ENCODE data around the gene SRF.

The SRF gene

DNA sequence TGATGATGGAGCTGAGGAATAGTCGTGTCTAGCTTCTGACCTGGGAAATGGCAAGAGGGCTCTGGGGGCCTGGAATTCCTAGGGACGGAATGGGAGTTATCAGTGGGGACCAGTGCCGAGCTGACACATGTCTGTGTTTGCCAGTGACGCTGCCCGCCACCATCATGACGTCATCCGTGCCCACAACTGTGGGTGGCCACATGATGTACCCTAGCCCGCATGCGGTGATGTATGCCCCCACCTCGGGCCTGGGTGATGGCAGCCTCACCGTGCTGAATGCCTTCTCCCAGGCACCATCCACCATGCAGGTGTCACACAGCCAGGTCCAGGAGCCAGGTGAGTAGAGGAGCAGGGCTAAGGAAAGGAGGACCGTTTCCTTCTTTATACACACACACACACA is 7.1 kb downstream of the SRF start:
- no peak overlapping the region for H3K4me3 ChIP-seq (ENCODE audit: control insufficient read depth, low read depth, low read length)
- DNase-seq (ENCODE audit: low read depth), result no peak
- TF ChIP-seq, protein P1, sequence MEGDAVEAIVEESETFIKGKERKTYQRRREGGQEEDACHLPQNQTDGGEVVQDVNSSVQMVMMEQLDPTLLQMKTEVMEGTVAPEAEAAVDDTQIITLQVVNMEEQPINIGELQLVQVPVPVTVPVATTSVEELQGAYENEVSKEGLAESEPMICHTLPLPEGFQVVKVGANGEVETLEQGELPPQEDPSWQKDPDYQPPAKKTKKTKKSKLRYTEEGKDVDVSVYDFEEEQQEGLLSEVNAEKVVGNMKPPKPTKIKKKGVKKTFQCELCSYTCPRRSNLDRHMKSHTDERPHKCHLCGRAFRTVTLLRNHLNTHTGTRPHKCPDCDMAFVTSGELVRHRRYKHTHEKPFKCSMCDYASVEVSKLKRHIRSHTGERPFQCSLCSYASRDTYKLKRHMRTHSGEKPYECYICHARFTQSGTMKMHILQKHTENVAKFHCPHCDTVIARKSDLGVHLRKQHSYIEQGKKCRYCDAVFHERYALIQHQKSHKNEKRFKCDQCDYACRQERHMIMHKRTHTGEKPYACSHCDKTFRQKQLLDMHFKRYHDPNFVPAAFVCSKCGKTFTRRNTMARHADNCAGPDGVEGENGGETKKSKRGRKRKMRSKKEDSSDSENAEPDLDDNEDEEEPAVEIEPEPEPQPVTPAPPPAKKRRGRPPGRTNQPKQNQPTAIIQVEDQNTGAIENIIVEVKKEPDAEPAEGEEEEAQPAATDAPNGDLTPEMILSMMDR (conservative IDR thresholded peaks at IDR 0.05; ENCODE audit: control insufficient read depth, insufficient read depth, low read depth, low read length), result no peak

DNA sequence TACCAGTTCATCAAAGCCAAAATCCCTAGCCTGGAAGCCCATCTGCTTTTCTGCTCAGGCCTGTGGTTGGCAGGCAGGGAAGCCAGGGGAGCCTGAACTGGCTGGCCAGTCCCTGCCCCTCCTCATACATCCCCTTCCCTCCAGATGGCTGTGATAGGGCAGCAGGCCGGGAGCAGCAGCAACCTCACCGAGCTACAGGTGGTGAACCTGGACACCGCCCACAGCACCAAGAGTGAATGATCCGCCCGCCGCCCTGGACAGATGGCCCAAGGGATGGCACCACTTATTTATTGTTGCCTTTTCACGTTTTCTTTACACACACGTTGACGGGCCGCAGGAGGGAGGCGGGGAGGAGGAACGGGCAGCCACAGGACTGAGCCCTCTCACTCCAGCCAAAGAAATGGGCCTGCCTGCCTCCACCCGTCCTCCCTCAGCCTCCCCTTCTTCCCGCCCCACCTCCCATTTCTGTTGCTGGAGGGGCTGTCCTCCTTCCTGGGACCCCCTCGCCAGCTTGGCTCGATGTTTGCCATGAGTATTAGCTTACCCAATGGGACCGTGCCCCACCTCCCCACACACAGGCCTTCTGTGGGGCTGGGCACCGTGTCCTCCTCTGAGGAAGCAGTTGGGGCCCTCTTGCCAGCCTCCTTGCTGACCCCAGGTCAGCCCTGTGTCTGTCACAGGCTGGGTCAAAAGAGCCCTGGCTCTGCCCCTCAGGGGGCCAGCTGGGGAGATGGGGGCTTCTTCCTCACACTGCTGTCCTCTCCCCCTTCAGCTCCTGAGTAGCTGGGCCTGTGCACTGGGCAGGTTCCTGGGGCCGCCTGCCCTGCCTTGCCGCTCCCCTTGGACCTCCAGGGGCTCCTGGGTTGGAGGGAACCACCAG is 8.1 kb downstream of the SRF start:
- no peak for DNase-seq (ENCODE audit: low read depth)
- no peak overlapping the region for H3K4me3 ChIP-seq (ENCODE audit: control insufficient read depth, low read depth, low read length)
- TF ChIP-seq, protein P1 (conservative IDR thresholded peaks at IDR 0.05; ENCODE audit: control insufficient read depth, insufficient read depth, low read depth, low read length), result no peak

DNA sequence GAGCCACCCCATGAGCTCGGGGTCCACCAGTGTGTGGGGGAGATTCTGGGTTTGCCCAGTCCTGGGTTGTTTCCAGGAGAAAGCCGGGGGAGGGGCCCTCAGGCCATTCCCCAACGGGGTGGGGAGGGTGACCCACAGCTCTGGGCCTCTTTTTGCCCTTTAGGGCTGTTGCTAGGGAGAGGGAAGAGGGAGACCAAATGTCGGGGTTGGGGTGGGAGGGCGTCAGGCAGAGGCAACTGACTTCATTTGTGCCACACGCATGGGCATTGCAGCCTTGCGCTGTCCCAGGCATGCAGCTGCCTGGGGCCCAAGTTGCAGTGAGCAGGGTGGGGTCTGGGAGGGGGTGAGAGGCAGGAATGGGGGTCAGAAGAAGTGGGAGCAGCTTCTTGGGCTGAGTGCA is 9.0 kb downstream of the SRF start:
- H3K4me3 ChIP-seq (ENCODE audit: control insufficient read depth, low read depth, low read length), result no peak overlapping the region
- no peak for DNase-seq (ENCODE audit: low read depth)
- TF ChIP-seq, protein P1 (conservative IDR thresholded peaks at IDR 0.05; ENCODE audit: control insufficient read depth, insufficient read depth, low read depth, low read length), result no peak

DNA sequence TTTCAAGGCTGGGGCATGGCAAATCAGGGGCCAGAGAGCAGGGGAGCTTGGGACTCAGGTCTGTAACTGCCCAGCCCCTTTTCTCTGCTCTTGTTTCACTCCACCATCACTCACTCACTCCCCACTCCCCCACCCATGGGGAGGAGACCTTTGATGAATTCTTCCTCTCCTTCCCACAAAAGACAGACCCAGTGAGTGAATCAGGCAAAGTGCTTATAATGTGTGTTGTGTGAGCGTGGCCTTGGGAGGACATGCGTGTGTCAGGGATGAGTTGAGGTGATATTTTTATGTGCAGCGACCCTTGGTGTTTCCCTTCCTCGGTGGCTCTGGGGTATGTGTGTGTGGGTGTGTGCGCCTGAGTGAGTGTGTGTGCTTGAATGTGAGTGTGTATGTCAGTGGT is 9.9 kb downstream of the SRF start:
- no peak overlapping the region for H3K4me3 ChIP-seq (ENCODE audit: control insufficient read depth, low read depth, low read length)
- peak; percentile 14 for DNase-seq (ENCODE audit: low read depth)
- TF ChIP-seq, protein P1 (conservative IDR thresholded peaks at IDR 0.05; ENCODE audit: control insufficient read depth, insufficient read depth, low read depth, low read length), result no peak

DNA sequence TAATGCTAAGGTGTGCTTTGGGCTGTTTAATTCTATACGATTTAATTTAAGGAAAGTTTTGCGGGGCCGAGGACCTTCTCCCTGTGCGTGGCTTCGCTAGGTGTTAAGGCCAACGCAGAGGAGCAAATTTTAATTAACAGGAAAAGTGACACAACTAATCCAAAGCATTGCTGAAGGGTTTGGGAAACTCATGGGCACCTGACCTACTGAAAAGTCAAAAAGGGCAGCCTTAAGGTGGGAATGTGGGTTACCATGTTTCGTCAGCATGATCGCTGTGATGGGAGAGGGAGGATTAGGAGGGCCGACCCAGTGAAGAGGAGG is 10.5 kb downstream of the SRF start:
- H3K4me3 ChIP-seq (ENCODE audit: control insufficient read depth, low read depth, low read length), result peak overlapping the region; percentile 67
- DNase-seq (ENCODE audit: low read depth), result no peak
- TF ChIP-seq, protein P1 (conservative IDR thresholded peaks at IDR 0.05; ENCODE audit: control insufficient read depth, insufficient read depth, low read depth, low read length), result no peak

DNA sequence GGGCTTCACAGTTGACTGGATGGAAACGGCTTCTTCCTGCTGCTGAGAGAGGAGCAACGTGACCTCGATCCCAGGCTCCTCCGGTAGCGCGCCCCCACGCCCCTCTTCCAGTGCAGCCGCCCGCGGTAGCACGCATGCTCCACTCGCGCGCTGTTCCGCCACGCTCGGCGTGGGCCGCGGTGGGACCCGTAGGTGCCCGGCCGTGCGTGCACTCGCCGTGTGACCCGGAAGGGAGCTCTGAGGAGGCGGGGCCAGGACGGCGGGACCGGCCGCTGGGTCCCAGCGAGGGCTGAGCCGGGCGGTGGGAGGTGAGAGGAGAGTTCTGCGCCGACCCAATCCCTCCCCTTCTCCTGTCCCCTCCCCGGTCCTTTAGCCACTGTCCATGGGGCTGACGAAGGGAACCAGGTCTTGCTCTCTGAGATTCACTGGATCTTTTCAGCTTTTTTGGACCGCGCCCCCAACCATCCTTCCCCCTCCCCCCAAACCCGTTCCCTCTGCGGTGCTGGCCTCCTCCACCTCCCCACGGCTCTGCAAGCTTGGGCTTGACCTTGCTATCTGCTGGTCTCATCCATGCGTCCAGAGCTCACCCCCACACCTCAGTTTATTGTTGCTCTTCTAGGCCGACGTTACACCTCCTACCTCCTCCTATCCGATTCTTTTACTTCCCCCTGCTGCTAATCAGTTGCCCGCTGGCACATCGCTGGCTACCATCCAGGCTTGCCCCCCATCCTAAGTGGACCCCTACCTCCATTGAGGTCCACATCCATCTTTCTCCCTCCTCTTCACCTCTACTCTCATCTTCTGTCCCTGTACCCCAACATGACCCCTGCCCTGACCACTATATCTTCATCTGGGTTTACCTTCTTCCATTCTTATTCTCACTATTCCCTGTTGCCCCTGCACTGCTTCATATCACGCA is 11.1 kb downstream of the SRF start, which contains the start of gene CUL9:
Gene CUL9 (plus strand): TSS at position 255 of the 919 bp plus-strand sequence. CDS start 2,115 bp downstream, outside the sequence.
- peak within 1 kb of the TSS; percentile 67 for H3K4me3 ChIP-seq (ENCODE audit: control insufficient read depth, low read depth, low read length)
- peak; percentile 58 for DNase-seq (ENCODE audit: low read depth)
- TF ChIP-seq, protein P1 (conservative IDR thresholded peaks at IDR 0.05; ENCODE audit: control insufficient read depth, insufficient read depth, low read depth, low read length), result no peak
